DND-41 (cell line): ENCODE data around the gene MYO19.

Source experiments
- ATAC-seq: fragments of 200-7000 bp; cut with Tn5 transposase; 3 replicates; pipeline ENCODE4 v1.9.1; 2021; ENCODE audit warnings: low read depth; ENCODE audit not compliant: insufficient read depth
- DNase-seq: peaks from one replicate; pipeline ENCODE4 v3.0.0-alpha.2; 2020
- H2AFZ ChIP-seq: 2 replicates; pipeline ENCODE4 v1.6.0; 2012; ENCODE audit warnings: low read depth, low read length
- H3K27ac ChIP-seq: 2 replicates; pipeline ENCODE4 v1.5.1; 2012; ENCODE audit warnings: low read length, inconsistent platforms
- H3K27me3 ChIP-seq: fragments of 200-600 bp; sonication (generic); 2 replicates; pipeline ENCODE4 v1.6.0; 2012; ENCODE audit warnings: low read length, mild to moderate bottlenecking, inconsistent platforms; ENCODE audit not compliant: insufficient read depth, poor library complexity
- H3K36me3 ChIP-seq: 2 replicates; pipeline ENCODE4 v1.5.1; 2012; ENCODE audit warnings: low read length, inconsistent platforms; ENCODE audit not compliant: insufficient read depth
- H3K4me1 ChIP-seq: 2 replicates; pipeline ENCODE4 v1.5.1; 2012; ENCODE audit warnings: mild to moderate bottlenecking, low read length; ENCODE audit not compliant: insufficient read depth
- H3K4me2 ChIP-seq: 2 replicates; pipeline ENCODE4 v1.6.0; 2012; ENCODE audit warnings: mild to moderate bottlenecking, moderate library complexity, low read length, inconsistent platforms; ENCODE audit not compliant: insufficient read depth
- H3K4me3 ChIP-seq, 2 experiments: fragments of 200-600 bp in 1 of 2; shearing (Covaris generic) in 1 of 2; 2 replicates each; pipeline ENCODE4 v1.5.1; 2012 to 2016; ENCODE audit warnings: inconsistent platforms in 2 of 2, low read length in 2 of 2, mild to moderate bottlenecking in 2 of 2, low read depth in 1 of 2, moderate library complexity in 1 of 2
- H3K79me2 ChIP-seq: 2 replicates; pipeline ENCODE4 v1.6.0; 2012; ENCODE audit warnings: low read length, inconsistent platforms; ENCODE audit not compliant: insufficient read depth
- H3K9ac ChIP-seq: 2 replicates; pipeline ENCODE4 v1.6.0; 2012; ENCODE audit warnings: low read depth, mild to moderate bottlenecking, inconsistent platforms, low read length, moderate library complexity
- H3K9me3 ChIP-seq: 2 replicates; pipeline ENCODE4 v1.5.1; 2012; ENCODE audit warnings: low read length, moderate library complexity, mild to moderate bottlenecking, inconsistent platforms; ENCODE audit not compliant: insufficient read depth, severe bottlenecking
- H4K20me1 ChIP-seq: 2 replicates; pipeline ENCODE4 v1.6.0; 2012; ENCODE audit warnings: low read length; ENCODE audit not compliant: insufficient read depth
- CTCF ChIP-seq: IDR thresholded peaks from 2 replicates; pipeline ENCODE4 v1.5.1; 2012; ENCODE audit warnings: borderline replicate concordance, low read length, moderate library complexity, mild to moderate bottlenecking; ENCODE audit not compliant: poor library complexity, severe bottlenecking; ENCODE audit errors: extremely low read depth
- EZH2 ChIP-seq: IDR thresholded peaks from 3 replicates; pipeline ENCODE4 v1.6.1; 2012; ENCODE audit warnings: borderline replicate concordance, low read depth, mild to moderate bottlenecking, moderate library complexity, low read length, inconsistent platforms; ENCODE audit not compliant: severe bottlenecking

The MYO19 gene

GRCh38 chr17:36468903-36469635 lies 65.6 kb downstream of the MYO19 start:
- no peak overlapping the region for H3K9ac ChIP-seq
- H3K4me1 ChIP-seq = no peaks in the 10 kb centered on the region
- no peaks in the 10 kb centered on the region for H3K9me3 ChIP-seq
- TF ChIP-seq EZH2 (no peak), CTCF (no peak)
- H3K4me2 ChIP-seq = no peak overlapping the region
- ATAC-seq = no peak
- no peaks in the 10 kb centered on the region for H3K79me2 ChIP-seq
- H3K27me3 ChIP-seq = peaks cover 13% of the 10 kb centered on the region
- H2AFZ ChIP-seq = no peak overlapping the region
- H3K36me3 ChIP-seq = no peaks in the 10 kb centered on the region
- no peak overlapping the region for H3K4me3 ChIP-seq
- no peak for DNase-seq
- H3K27ac ChIP-seq = no peak overlapping the region
- no peaks in the 10 kb centered on the region for H4K20me1 ChIP-seq

GRCh38 chr17:36464765-36465088 lies 69.9 kb downstream of the MYO19 start:
- Histone ChIP-seq H3K79me2 (no peaks in the 10 kb centered on the region), H3K27ac (no peak overlapping the region), H3K4me3 (no peak overlapping the region), H3K4me1 (no peaks in the 10 kb centered on the region), H3K4me2 (no peak overlapping the region), H3K9ac (no peak overlapping the region), H3K36me3 (no peaks in the 10 kb centered on the region), H3K27me3 (peaks cover 16% of the 10 kb centered on the region), H4K20me1 (no peaks in the 10 kb centered on the region), H3K9me3 (no peaks in the 10 kb centered on the region), H2AFZ (no peak overlapping the region)
- DNase-seq (no peak), ATAC-seq (no peak)
- TF ChIP-seq CTCF (no peak), EZH2 (no peak)

- Histone ChIP-seq H2AFZ (no peak overlapping the region), H3K4me3 (no peak overlapping the region), H3K27me3 (peaks cover 11% of the 10 kb centered on the region), H4K20me1 (no peaks in the 10 kb centered on the region), H3K9ac (no peak overlapping the region), H3K36me3 (no peaks in the 10 kb centered on the region), H3K4me2 (no peak overlapping the region), H3K9me3 (no peaks in the 10 kb centered on the region), H3K4me1 (no peaks in the 10 kb centered on the region), H3K79me2 (no peaks in the 10 kb centered on the region), H3K27ac (no peak overlapping the region)
- ATAC-seq (no peak), DNase-seq (no peak)
- TF ChIP-seq CTCF = no peak
These were observed 70.5 kb downstream of the MYO19 start for GRCh38 chr17:36463916-36464764.
